Stomach (tissue), 4 donors: ENCODE data around the gene LNPEP.

Experiments
- EP300 ChIP-seq: sonication (generic); formaldehyde crosslinking; IDR thresholded peaks from one replicate; pipeline ENCODE4 v1.6.1; 2017; ENCODE audit warnings: antibody characterized with exemption
- TF ChIP-seq, protein P1 (sequence below), 7 experiments: fragments of 450-650 bp in 4 of 7; fragments of 200-600 bp in 3 of 7; sonication (generic) in 3 of 7; IDR thresholded peaks; one replicate each; pipeline ENCODE4 v1.5.1; 2016 to 2019; ENCODE audit warnings: antibody characterized with exemption in 7 of 7, control low read depth in 2 of 7, mild to moderate bottlenecking in 1 of 7

DNA sequence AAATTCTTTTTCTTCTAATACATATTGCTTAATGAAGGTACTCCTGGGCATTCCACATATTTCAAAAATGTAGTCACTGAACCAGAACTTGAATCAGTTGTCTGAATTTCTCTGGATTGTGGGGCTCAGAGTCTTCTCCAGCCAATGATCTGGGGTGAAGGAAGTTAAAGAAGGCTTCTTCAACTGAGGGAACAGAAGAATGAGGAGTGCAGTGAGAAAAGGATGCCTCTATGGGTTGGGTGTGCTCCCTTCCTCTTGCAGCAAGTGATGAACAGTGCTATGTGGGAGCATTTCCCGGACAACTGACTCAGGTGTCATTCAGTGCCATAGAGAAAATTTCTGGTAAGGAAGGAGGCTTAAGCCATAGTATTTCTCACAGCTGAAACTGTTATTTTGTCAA, 7.9 kb downstream of the LNPEP start:
- TF ChIP-seq, protein P1, sequence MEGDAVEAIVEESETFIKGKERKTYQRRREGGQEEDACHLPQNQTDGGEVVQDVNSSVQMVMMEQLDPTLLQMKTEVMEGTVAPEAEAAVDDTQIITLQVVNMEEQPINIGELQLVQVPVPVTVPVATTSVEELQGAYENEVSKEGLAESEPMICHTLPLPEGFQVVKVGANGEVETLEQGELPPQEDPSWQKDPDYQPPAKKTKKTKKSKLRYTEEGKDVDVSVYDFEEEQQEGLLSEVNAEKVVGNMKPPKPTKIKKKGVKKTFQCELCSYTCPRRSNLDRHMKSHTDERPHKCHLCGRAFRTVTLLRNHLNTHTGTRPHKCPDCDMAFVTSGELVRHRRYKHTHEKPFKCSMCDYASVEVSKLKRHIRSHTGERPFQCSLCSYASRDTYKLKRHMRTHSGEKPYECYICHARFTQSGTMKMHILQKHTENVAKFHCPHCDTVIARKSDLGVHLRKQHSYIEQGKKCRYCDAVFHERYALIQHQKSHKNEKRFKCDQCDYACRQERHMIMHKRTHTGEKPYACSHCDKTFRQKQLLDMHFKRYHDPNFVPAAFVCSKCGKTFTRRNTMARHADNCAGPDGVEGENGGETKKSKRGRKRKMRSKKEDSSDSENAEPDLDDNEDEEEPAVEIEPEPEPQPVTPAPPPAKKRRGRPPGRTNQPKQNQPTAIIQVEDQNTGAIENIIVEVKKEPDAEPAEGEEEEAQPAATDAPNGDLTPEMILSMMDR (IDR thresholded peaks at IDR 0.05): no peak
- no peak for TF ChIP-seq EP300
